ENCODE data around the gene MRPL4. TPM values are rescaled to one million over a fixed set of nuclear protein-coding genes. Genes with fewer than 3 reads are reported as not detected.

The MRPL4 gene
- total and polyA plus RNA-seq, 12 donors, result 33.4 to 123 (median 64.1) TPM

Small RNA genes within 50 kb of the gene (microRNA-seq; reads per million reads assigned to microRNA genes)
- 0 reads per million in 3 donors for gene MIR4322

Small RNA genes within 50 kb of the gene (small RNA-seq; reads per million reads assigned to genes)
- 0 reads per million in 2 donors for gene AC011511.1
- gene MIR4322, result 0 reads per million in 2 donors

Other genes starting within 250 kb of the MRPL4 start
- gene COL5A3, start 241.7 kb upstream of the MRPL4 start, total RNA-seq, result 10 to 100 TPM in 1 of 9 donors, 1 to 10 TPM in 7, under 1 TPM in 1; 0.61 to 12.4 (median 6.7) TPM
- 10 to 100 TPM in 2 of 3 donors, 1 to 10 TPM in 1; 1.5 to 26.2 (median 18.2) TPM for gene COL5A3, start 241.7 kb upstream of the MRPL4 start, polyA plus RNA-seq
- gene RDH8, start 238.7 kb upstream of the MRPL4 start, total RNA-seq, result not detected
- not detected for gene RDH8, start 238.7 kb upstream of the MRPL4 start, polyA plus RNA-seq
- gene SHFL, start 165.9 kb upstream of the MRPL4 start, total RNA-seq, result 10 to 100 TPM; 17.4 to 50.6 (median 40.9) TPM
- gene SHFL, start 165.9 kb upstream of the MRPL4 start, polyA plus RNA-seq, result 100 to 1,000 TPM in 1 of 3 donors, 10 to 100 TPM in 2; 18.6 to 116 (median 85.5) TPM
- gene ANGPTL6, start 149.5 kb upstream of the MRPL4 start, total RNA-seq, result 1 to 10 TPM in 3 of 9 donors, under 1 TPM in 6; 0.12 to 3.2 (median 0.44) TPM
- 1 to 10 TPM in 2 of 3 donors, under 1 TPM in 1; 0.16 to 1.9 (median 1.5) TPM for gene ANGPTL6, start 149.5 kb upstream of the MRPL4 start, polyA plus RNA-seq
- 10 to 100 TPM; 18.2 to 44.8 (median 27.7) TPM for gene PPAN, start 145.9 kb upstream of the MRPL4 start, total RNA-seq
- 10 to 100 TPM; 21.2 to 98.7 (median 68.0) TPM for gene PPAN, start 145.9 kb upstream of the MRPL4 start, polyA plus RNA-seq
- gene P2RY11, start 140.5 kb upstream of the MRPL4 start, total RNA-seq, result 10 to 100 TPM in 1 of 9 donors, 1 to 10 TPM in 8; 2.0 to 10.5 (median 6.0) TPM
- gene P2RY11, start 140.5 kb upstream of the MRPL4 start, polyA plus RNA-seq, result 10 to 100 TPM in 2 of 3 donors, under 1 TPM in 1; 0.77 to 21.5 (median 13.0) TPM
- 100 to 1,000 TPM; 177 to 341 (median 262) TPM for gene EIF3G, start 132.3 kb upstream of the MRPL4 start, total RNA-seq
- 100 to 1,000 TPM; 205 to 225 (median 206) TPM for gene EIF3G, start 132.3 kb upstream of the MRPL4 start, polyA plus RNA-seq
- 10 to 100 TPM; 23.6 to 48.2 (median 33.8) TPM for gene DNMT1, start 57.3 kb upstream of the MRPL4 start, total RNA-seq
- gene DNMT1, start 57.3 kb upstream of the MRPL4 start, polyA plus RNA-seq, result 10 to 100 TPM; 35.5 to 49.7 (median 44.0) TPM
- 1 to 10 TPM; 2.0 to 9.5 (median 6.2) TPM for gene S1PR2, start 20.9 kb upstream of the MRPL4 start, total RNA-seq
- 1 to 10 TPM; 1.6 to 3.5 (median 3.1) TPM for gene S1PR2, start 20.9 kb upstream of the MRPL4 start, polyA plus RNA-seq
- gene ICAM1, start 18.9 kb downstream of the MRPL4 start, total RNA-seq, result 10 to 100 TPM in 8 of 9 donors, 1 to 10 TPM in 1; 2.2 to 90.4 (median 33.9) TPM
- gene ICAM1, start 18.9 kb downstream of the MRPL4 start, polyA plus RNA-seq, result 10 to 100 TPM in 2 of 3 donors, 1 to 10 TPM in 1; 8.8 to 27.6 (median 13.5) TPM
- 1 to 10 TPM in 1 of 9 donors, under 1 TPM in 5, not detected in 3; 0.39 to 1.0 (median 0.57) TPM for gene ICAM4, start 34.7 kb downstream of the MRPL4 start, total RNA-seq
- under 1 TPM in 2 of 3 donors, not detected in 1; 0.34 to 0.48 TPM for gene ICAM4, start 34.7 kb downstream of the MRPL4 start, polyA plus RNA-seq
- gene ICAM5, start 37.7 kb downstream of the MRPL4 start, total RNA-seq, result 1 to 10 TPM in 1 of 9 donors, under 1 TPM in 6, not detected in 2; 0.06 to 2.2 (median 0.49) TPM
- gene ICAM5, start 37.7 kb downstream of the MRPL4 start, polyA plus RNA-seq, result under 1 TPM in 2 of 3 donors, not detected in 1; 0.20 to 0.64 TPM
- gene ZGLP1, start 57.6 kb downstream of the MRPL4 start, total RNA-seq, result 1 to 10 TPM in 7 of 9 donors, not detected in 2; 1.0 to 4.5 (median 2.5) TPM
- gene ZGLP1, start 57.6 kb downstream of the MRPL4 start, polyA plus RNA-seq, result 10 to 100 TPM in 1 of 3 donors, 1 to 10 TPM in 1, under 1 TPM in 1; 0.48 to 38.8 (median 8.8) TPM
- 10 to 100 TPM; 21.1 to 43.3 (median 31.0) TPM for gene FDX2, start 63.8 kb downstream of the MRPL4 start, total RNA-seq
- 10 to 100 TPM; 26.6 to 45.3 (median 33.4) TPM for gene FDX2, start 63.8 kb downstream of the MRPL4 start, polyA plus RNA-seq
- gene RAVER1, start 81.3 kb downstream of the MRPL4 start, total RNA-seq, result 10 to 100 TPM in 8 of 9 donors, 1 to 10 TPM in 1; 4.3 to 42.7 (median 27.8) TPM
- gene RAVER1, start 81.3 kb downstream of the MRPL4 start, polyA plus RNA-seq, result 10 to 100 TPM in 1 of 3 donors, 1 to 10 TPM in 2; 4.1 to 14.0 (median 5.5) TPM
- gene ICAM3, start 87.4 kb downstream of the MRPL4 start, total RNA-seq, result 10 to 100 TPM in 2 of 9 donors, 1 to 10 TPM in 7; 3.7 to 17.7 (median 7.6) TPM
- 10 to 100 TPM in 1 of 3 donors, 1 to 10 TPM in 2; 4.8 to 11.1 (median 8.4) TPM for gene ICAM3, start 87.4 kb downstream of the MRPL4 start, polyA plus RNA-seq
- 100 to 1,000 TPM in 4 of 9 donors, 10 to 100 TPM in 5; 56.1 to 160 (median 96.8) TPM for gene TYK2, start 128.4 kb downstream of the MRPL4 start, total RNA-seq
- gene TYK2, start 128.4 kb downstream of the MRPL4 start, polyA plus RNA-seq, result 100 to 1,000 TPM in 2 of 3 donors, 10 to 100 TPM in 1; 61.5 to 408 (median 297) TPM
- 100 to 1,000 TPM in 4 of 9 donors, 10 to 100 TPM in 5; 72.8 to 137 (median 97.3) TPM for gene CDC37, start 151.3 kb downstream of the MRPL4 start, total RNA-seq
- gene CDC37, start 151.3 kb downstream of the MRPL4 start, polyA plus RNA-seq, result 100 to 1,000 TPM; 117 to 518 (median 317) TPM
- 10 to 100 TPM in 7 of 9 donors, 1 to 10 TPM in 1, under 1 TPM in 1; 0.28 to 20.4 (median 12.0) TPM for gene PDE4A, start 168.3 kb downstream of the MRPL4 start, total RNA-seq
- gene PDE4A, start 168.3 kb downstream of the MRPL4 start, polyA plus RNA-seq, result 1 to 10 TPM; 4.4 to 10.0 (median 6.4) TPM